KOPT-K1 (cell line): ENCODE results near the gene FCGR2B.
"Not testable (repeated sequence)": the region's sequence is repeated elsewhere in the genome, so short reads cannot be mapped to it uniquely, and the experiment has no call there.

Experiments used
- H3K27ac ChIP-seq: fragments of 200-600 bp; sonication (generic); 2 replicates; pipeline ENCODE4 v1.5.1; 2016; ENCODE audit warnings: antibody characterized with exemption, mild to moderate bottlenecking, low read depth, low read length; ENCODE audit not compliant: poor library complexity, severe bottlenecking
- H3K36me3 ChIP-seq: fragments of 200-600 bp; sonication (generic); 2 replicates; pipeline ENCODE4 v1.5.1; 2017; ENCODE audit warnings: antibody characterized with exemption, mild to moderate bottlenecking, low read length, moderate library complexity; ENCODE audit not compliant: insufficient read depth
- H3K9me3 ChIP-seq: fragments of 200-600 bp; sonication (generic); 2 replicates; pipeline ENCODE4 v1.5.1; 2017; ENCODE audit warnings: antibody characterized with exemption, low read length, mild to moderate bottlenecking; ENCODE audit not compliant: insufficient read depth, poor library complexity, severe bottlenecking

Gene FCGR2B

GRCh38 chr1:161674447-161674846 is 11.5 kb downstream of the FCGR2B start:
- not testable (repeated sequence) for H3K9me3 ChIP-seq, H3K27ac ChIP-seq, H3K36me3 ChIP-seq

GRCh38 chr1:161674908-161675307 is 12.0 kb downstream of the FCGR2B start:
- not testable (repeated sequence) for H3K27ac ChIP-seq, H3K36me3 ChIP-seq, H3K9me3 ChIP-seq

GRCh38 chr1:161676441-161676840 is 13.5 kb downstream of the FCGR2B start:
- H3K36me3 ChIP-seq = no peaks in the 10 kb centered on the region
- no peaks in the 10 kb centered on the region for H3K9me3 ChIP-seq
- no peak overlapping the region for H3K27ac ChIP-seq

- no peaks in the 10 kb centered on the region for H3K36me3 ChIP-seq
- H3K27ac ChIP-seq = no peak overlapping the region
- H3K9me3 ChIP-seq = no peaks in the 10 kb centered on the region
Observed at GRCh38 chr1:161676958-161677689, 14.2 kb downstream of the FCGR2B start.

GRCh38 chr1:161678500-161678899 is 15.6 kb downstream of the FCGR2B start:
- Histone ChIP-seq H3K36me3 (no peaks in the 10 kb centered on the region), H3K27ac (no peak overlapping the region), H3K9me3 (no peaks in the 10 kb centered on the region)

- H3K36me3 ChIP-seq = no peaks in the 10 kb centered on the region
- H3K27ac ChIP-seq = no peak overlapping the region
- H3K9me3 ChIP-seq = no peaks in the 10 kb centered on the region
Observed at GRCh38 chr1:161681879-161682278, 18.9 kb downstream of the FCGR2B start.

GRCh38 chr1:161688946-161689345 is 26.0 kb downstream of the FCGR2B start:
- Histone ChIP-seq H3K9me3 (no peaks in the 10 kb centered on the region), H3K36me3 (no peaks in the 10 kb centered on the region), H3K27ac (no peak overlapping the region)

- Histone ChIP-seq H3K36me3 (no peaks in the 10 kb centered on the region), H3K27ac (no peak overlapping the region), H3K9me3 (no peaks in the 10 kb centered on the region)
Observed at GRCh38 chr1:161691846-161692245, 28.9 kb downstream of the FCGR2B start.

GRCh38 chr1:161693020-161693712 is 30.2 kb downstream of the FCGR2B start:
- not testable (repeated sequence) for H3K9me3 ChIP-seq, H3K27ac ChIP-seq, H3K36me3 ChIP-seq

GRCh38 chr1:161698302-161698701 is 35.4 kb downstream of the FCGR2B start:
- not testable (repeated sequence) for H3K27ac ChIP-seq, H3K9me3 ChIP-seq, H3K36me3 ChIP-seq

GRCh38 chr1:161702250-161702649 is 39.3 kb downstream of the FCGR2B start:
- Histone ChIP-seq H3K9me3 (no peaks in the 10 kb centered on the region), H3K36me3 (no peaks in the 10 kb centered on the region), H3K27ac (no peak overlapping the region)

GRCh38 chr1:161705537-161705936 is 42.6 kb downstream of the FCGR2B start:
- Histone ChIP-seq H3K36me3 (no peaks in the 10 kb centered on the region), H3K9me3 (no peaks in the 10 kb centered on the region), H3K27ac (no peak overlapping the region)

GRCh38 chr1:161706113-161706481 is 43.2 kb downstream of the FCGR2B start:
- H3K27ac ChIP-seq = no peak overlapping the region
- H3K9me3 ChIP-seq = no peaks in the 10 kb centered on the region
- no peaks in the 10 kb centered on the region for H3K36me3 ChIP-seq

- Histone ChIP-seq H3K36me3 (no peaks in the 10 kb centered on the region), H3K9me3 (no peaks in the 10 kb centered on the region), H3K27ac (no peak within 1 kb of the TSS)
Observed at GRCh38 chr1:161706482-161707347, 43.8 kb downstream of the FCGR2B start, which contains the start of gene FCRLA. FCRLA (plus strand) TSS chr1:161707229; CDS start chr1:161707265, 36 bp downstream.

GRCh38 chr1:161707503-161707902 is 44.6 kb downstream of the FCGR2B start:
- H3K9me3 ChIP-seq = no peaks in the 10 kb centered on the region
- no peaks in the 10 kb centered on the region for H3K36me3 ChIP-seq
- H3K27ac ChIP-seq = no peak overlapping the region
